GM18951 (cell line): ENCODE measurements around the gene CCDC33.

Source experiments
- POLR2A ChIP-seq: IDR thresholded peaks from 4 replicates; pipeline ENCODE4 v1.6.1; 2011; ENCODE audit warnings: mild to moderate bottlenecking; ENCODE audit not compliant: insufficient read length, insufficient read depth; ENCODE audit errors: extremely low read depth
- in situ Hi-C: fragments of 300-500 bp; cut with MboI; formaldehyde crosslinking; loops from one replicate; pipeline ENCODE4 v1.12.0; 2022; ENCODE audit warnings: low sequenced_read_pairs, mixed read lengths, inconsistent platforms; ENCODE audit not compliant: unreplicated experiment

CCDC33 gene

DNA sequence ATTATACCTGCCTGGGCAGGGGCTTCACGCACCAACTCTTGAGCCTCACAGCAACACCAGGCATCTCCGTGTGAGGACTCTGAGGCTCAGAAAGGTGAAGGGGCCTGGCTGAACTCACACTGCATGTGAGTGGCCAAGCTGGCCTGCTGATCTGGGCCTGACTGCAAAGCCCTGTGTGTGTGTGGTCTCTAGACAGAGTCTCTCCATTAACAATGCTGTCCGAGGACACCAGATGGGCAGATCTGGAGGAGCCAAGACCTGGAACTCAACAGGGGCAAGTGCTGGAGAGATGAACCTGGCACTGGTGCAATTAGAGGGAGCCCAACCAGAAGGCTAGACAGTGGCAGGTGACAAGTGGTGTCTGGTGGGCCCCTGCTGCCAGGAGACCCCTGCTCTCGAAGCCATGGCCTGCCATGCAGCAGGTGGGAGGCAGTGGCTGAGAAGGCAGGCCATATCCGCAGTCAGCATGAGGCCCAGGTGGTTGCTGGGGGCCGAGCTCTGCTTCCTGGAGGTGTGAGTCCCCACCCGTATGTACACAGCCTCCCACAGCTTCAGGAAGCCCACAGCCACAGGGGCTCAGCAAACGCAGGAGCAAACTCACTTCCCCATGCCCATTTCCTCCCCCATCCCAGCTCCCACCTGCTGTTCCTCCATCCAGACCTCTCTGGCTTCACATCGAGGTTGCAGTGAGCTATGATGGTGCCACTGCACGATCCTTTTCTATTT lies 92.4 kb downstream of the CCDC33 start:
- in situ Hi-C loops, result loop anchor here (10.0 kb wide), 1 partner anchor 204 kb away; no protein-coding TSS in a partner anchor

DNA sequence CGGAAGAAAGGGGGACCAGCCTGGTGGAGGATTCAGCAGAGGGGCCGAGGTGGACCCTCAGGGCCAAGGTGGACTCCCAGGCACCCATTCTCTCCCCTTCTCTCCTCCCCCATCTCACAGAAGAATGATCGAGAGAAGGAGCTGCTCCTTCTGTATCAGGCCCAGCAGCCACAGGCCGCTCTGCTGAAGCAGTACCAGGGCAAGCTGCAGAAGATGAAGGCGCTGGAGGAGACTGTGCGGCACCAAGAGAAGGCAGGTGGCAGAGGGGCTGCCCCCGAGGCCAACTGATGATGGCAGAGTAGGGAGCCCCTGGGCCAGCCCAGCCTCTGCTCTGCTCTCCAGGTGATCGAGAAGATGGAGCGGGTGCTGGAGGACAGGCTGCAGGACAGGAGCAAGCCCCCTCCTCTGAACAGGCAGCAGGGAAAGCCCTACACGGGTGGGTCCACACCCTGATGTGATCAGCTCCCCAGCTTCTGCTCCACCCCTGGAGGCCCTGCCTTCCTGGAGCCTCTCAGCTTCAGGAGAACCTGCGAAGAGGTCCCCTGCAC lies 94.8 kb downstream of the CCDC33 start:
- in situ Hi-C loops, result no loop called here
- TF ChIP-seq POLR2A, result no peak

More for the DNA sequence above, 92.4 kb downstream of the CCDC33 start:
- TF ChIP-seq POLR2A, result no peak

GRCh38 chr15:74332011-74332410 lies 95.9 kb downstream of the CCDC33 start:
- TF ChIP-seq POLR2A, result no peak

DNA sequence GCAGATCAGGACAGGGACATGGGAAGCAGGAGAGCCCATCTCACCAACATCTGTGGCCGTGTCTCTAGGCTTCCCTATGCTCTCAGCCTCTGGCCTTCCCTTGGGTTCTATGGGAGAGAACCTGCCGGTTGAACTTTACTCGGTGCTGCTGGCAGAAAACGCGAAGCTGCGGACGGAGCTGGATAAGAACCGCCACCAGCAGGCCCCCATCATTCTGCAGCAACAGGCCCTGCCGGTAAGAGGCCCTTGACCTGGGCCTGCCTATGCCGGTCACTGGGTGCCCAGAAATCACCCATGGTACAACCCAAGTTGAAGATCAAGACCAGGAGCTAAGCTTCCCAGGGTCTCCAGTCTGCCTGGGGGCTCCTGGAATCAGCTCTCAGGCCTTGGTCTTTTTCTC lies 96.5 kb downstream of the CCDC33 start:
- in situ Hi-C loops, result no loop called here

More at GRCh38 chr15:74332011-74332410, 95.9 kb downstream of the CCDC33 start:
- in situ Hi-C loops, result no loop called here

GRCh38 chr15:74333093-74333492 lies 97.0 kb downstream of the CCDC33 start:
- in situ Hi-C loops, result no loop called here
- TF ChIP-seq POLR2A, result no peak

More for the DNA sequence above, 96.5 kb downstream of the CCDC33 start:
- TF ChIP-seq POLR2A, result no peak

GRCh38 chr15:74333662-74334061 lies 97.5 kb downstream of the CCDC33 start:
- no peak for TF ChIP-seq POLR2A
- in situ Hi-C loops, result no loop called here

DNA sequence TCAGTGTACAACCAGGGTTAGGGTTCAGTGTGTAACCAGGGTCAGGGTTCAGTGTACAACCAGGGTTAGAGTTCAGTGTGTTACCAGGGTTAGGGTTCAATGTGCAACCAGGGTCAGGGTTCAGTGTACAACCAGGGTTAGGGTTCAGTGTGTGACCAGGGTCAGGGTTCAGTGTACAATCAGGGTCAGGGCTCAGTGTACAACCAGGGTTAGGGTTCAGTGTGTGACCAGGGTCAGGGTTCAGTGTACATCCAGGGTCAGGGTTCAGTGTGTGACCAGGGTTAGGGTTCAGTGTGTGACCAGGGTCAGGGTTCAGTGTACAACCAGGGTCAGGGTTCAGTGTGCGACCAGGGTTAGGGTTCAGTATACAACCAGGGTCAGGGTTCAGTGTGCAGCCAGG lies 98.0 kb downstream of the CCDC33 start:
- no peak for TF ChIP-seq POLR2A
- in situ Hi-C loops, result no loop called here

DNA sequence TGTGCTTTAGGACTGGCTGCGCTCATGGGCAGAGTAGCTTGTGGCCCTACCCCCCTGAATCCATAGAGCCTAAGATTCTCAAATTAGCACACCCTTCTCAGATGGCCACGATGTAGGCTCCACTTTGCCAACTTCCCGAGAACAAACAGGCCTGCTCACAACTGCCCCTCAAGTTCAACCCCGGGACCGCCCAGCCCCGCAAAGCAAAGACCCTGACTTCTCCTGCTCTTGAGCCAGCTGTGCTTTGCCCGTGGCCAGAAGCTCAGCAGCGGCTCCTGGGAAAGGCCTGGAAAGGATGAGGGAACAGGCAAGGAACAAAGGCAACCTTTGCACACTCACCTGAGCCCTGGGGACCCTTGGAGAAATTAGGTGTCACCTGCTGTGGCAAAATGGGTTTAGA lies 99.3 kb downstream of the CCDC33 start:
- TF ChIP-seq POLR2A, result no peak
- in situ Hi-C loops, result no loop called here

- in situ Hi-C loops, result no loop called here
- TF ChIP-seq POLR2A, result no peak
Measured at GRCh38 chr15:74336061-74337005, 100.2 kb downstream of the CCDC33 start.

DNA sequence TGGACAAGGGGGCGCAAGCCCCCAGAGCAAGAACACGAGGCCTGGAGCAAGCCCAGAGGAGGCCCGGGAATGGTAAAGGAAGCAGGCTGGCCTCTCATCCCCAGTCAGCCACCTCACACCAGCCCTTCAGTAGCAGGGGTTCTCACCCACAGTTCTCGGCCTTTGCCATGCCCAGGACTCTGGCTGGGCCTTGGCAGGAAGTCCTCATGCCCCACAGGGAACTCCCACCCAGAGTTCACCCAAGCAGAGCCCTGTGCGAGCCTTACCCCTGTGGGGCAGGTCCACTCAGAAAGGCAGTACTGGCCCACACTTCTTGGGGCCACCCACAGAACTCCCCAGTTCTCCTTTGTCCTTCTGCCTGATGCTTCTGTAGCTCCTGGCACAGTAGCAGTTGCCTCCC lies 101.0 kb downstream of the CCDC33 start:
- in situ Hi-C loops, result no loop called here
- TF ChIP-seq POLR2A, result no peak

DNA sequence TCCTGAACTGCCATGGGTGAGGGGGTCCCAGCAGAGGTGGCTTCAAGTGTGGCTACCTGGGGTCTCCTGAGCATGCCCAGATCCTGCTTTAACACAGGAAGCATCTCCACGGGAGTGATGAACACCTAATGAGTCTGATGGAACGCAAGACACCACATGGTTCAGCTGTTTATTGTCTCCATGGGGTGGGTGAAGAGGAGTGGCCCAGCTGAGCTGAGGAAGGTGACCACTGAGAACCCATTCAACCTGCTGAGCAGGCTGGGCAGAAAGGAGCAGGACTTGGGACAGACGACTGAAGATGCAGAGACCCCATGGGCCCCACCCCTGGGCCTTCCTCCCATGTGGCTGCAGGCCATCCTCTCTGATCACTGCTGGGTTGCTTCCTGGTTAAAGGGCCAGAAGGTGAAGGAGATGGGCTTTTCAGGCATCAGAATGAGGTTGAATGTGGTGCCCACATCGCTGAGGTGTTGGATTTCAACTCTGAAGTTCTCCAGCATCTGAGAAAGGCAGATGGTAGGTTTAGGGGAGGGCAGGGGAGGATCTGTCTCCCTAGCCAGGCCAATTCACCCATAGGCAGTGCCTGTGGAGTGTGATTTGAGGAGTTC lies 101.6 kb downstream of the CCDC33 start:
- in situ Hi-C loops, result no loop called here
- no peak for TF ChIP-seq POLR2A

DNA sequence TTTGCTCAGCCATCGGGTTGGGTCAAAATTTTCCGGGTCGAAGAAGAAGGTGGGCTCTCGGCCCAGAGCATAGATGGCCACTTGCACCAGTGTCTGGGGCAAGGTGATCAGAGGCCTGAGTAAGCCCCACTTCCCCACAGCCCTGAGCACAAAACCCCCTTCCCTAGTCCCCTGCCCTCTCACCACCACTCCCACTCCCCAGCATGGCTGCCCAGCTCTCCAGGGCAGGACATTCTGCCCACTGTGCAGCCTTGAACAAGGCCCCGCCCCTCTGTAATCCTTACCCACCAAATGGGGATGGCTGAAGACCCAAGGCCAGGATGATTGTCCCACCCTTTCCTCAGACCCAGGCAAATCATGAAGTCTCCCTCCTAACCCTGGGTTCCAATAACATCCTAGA lies 102.5 kb downstream of the CCDC33 start:
- in situ Hi-C loops, result no loop called here
- no peak for TF ChIP-seq POLR2A

GRCh38 chr15:74339371-74339770 lies 103.2 kb downstream of the CCDC33 start:
- in situ Hi-C loops, result no loop called here
- TF ChIP-seq POLR2A, result no peak
